Neural cell (in vitro differentiated cells): Measurements from ENCODE around the gene GRAMD1B. TPM values are rescaled to one million over a fixed set of nuclear protein-coding genes. Genes with fewer than 3 reads are reported as not detected.

ENCODE experiments used
- H2AFZ ChIP-seq: fragments of 200-600, 300-800 bp; sonication (generic), shearing (Covaris generic); 2 replicates; pipeline ENCODE4 v1.6.0; 2014; ENCODE audit warnings: low read depth, mild to moderate bottlenecking, antibody characterized with exemption, low read length, moderate library complexity
- H3F3A ChIP-seq: fragments of 200-600 bp; shearing (Covaris generic); 2 replicates; pipeline ENCODE4 v1.6.1; 2016; ENCODE audit warnings: mild to moderate bottlenecking, moderate library complexity, mixed read lengths, antibody characterized with exemption, low read length; ENCODE audit not compliant: insufficient read depth, poor library complexity, severe bottlenecking
- H3K27ac ChIP-seq: fragments of 200-600, 300-800 bp; sonication (generic), shearing (Covaris generic); 2 replicates; pipeline ENCODE4 v1.5.1; 2014; ENCODE audit warnings: mild to moderate bottlenecking, low read length, moderate library complexity
- H3K27me3 ChIP-seq: fragments of 300-800, 200-600 bp; sonication (generic), shearing (Covaris generic); 2 replicates; pipeline ENCODE4 v1.6.0; 2014; ENCODE audit warnings: mild to moderate bottlenecking, low read depth, low read length, moderate library complexity; ENCODE audit not compliant: insufficient read depth
- H3K36me3 ChIP-seq: fragments of 300-800, 200-600 bp; sonication (generic), shearing (Covaris generic); 2 replicates; pipeline ENCODE4 v1.5.1; 2014; ENCODE audit warnings: mild to moderate bottlenecking, antibody characterized with exemption, low read length, moderate library complexity; ENCODE audit not compliant: insufficient read depth
- H3K4me2 ChIP-seq: fragments of 300-800, 200-600 bp; sonication (generic), shearing (Covaris generic); 2 replicates; pipeline ENCODE4 v1.6.0; 2014; ENCODE audit warnings: mild to moderate bottlenecking, low read length
- H3K4me3 ChIP-seq: fragments of 300-800, 200-600 bp; sonication (generic), shearing (Covaris generic); 2 replicates; pipeline ENCODE4 v1.5.1; 2014; ENCODE audit warnings: mild to moderate bottlenecking, low read length, moderate library complexity
- H3K79me2 ChIP-seq: fragments of 200-600 bp; shearing (Covaris generic); replicated peaks from 2 replicates; pipeline ENCODE4 v1.6.0; 2014; ENCODE audit warnings: mild to moderate bottlenecking, low read length, moderate library complexity; ENCODE audit not compliant: insufficient read depth
- H3K9ac ChIP-seq: fragments of 300-800, 200-600 bp; sonication (generic), shearing (Covaris generic); 2 replicates; pipeline ENCODE4 v1.6.1; 2016; ENCODE audit warnings: mild to moderate bottlenecking, low read length, mixed read lengths
- H3K9me2 ChIP-seq: fragments of 200-600 bp; shearing (Covaris generic); 2 replicates; pipeline ENCODE4 v1.6.1; 2016; ENCODE audit warnings: mild to moderate bottlenecking, low read length, mixed read lengths; ENCODE audit not compliant: insufficient read depth
- H3K9me3 ChIP-seq: fragments of 200-600, 300-800 bp; sonication (generic), shearing (Covaris generic); 2 replicates; pipeline ENCODE4 v1.6.1; 2016; ENCODE audit warnings: mild to moderate bottlenecking, mixed run types, low read length, moderate library complexity, mixed read lengths
- H4K20me1 ChIP-seq: fragments of 200-600 bp; shearing (Covaris generic); 2 replicates; pipeline ENCODE4 v1.6.1; 2016; ENCODE audit warnings: mild to moderate bottlenecking, mixed run types; ENCODE audit not compliant: insufficient read depth
- CTCF ChIP-seq: fragments of 450-650 bp; IDR thresholded peaks from 2 replicates; pipeline ENCODE4 v1.5.1; 2014; ENCODE audit warnings: antibody characterized with exemption, mild to moderate bottlenecking, moderate library complexity; ENCODE audit not compliant: poor library complexity, severe bottlenecking
- EP300 ChIP-seq: fragments of 450-650 bp; conservative IDR thresholded peaks from 2 replicates; pipeline ENCODE4 v1.6.1; 2014; ENCODE audit warnings: antibody characterized with exemption, mild to moderate bottlenecking, moderate library complexity; ENCODE audit not compliant: poor library complexity, severe bottlenecking
- EZH2 ChIP-seq: fragments of 200-600, 300-800 bp; shearing (Covaris generic), sonication (generic); IDR thresholded peaks from 2 replicates; pipeline ENCODE4 v1.6.1; 2014; ENCODE audit warnings: antibody characterized with exemption, low read length, borderline replicate concordance, mild to moderate bottlenecking; ENCODE audit not compliant: insufficient read depth, poor library complexity, severe bottlenecking
- MXI1 ChIP-seq: fragments of 450-650 bp; conservative IDR thresholded peaks from 2 replicates; pipeline ENCODE4 v1.6.1; 2014; ENCODE audit warnings: antibody characterized with exemption, mild to moderate bottlenecking; ENCODE audit not compliant: poor library complexity, severe bottlenecking
- POLR2AphosphoS5 ChIP-seq: IDR thresholded peaks from 2 replicates; pipeline ENCODE4 v1.6.1; 2012
- RAD21 ChIP-seq: fragments of 450-650 bp; conservative IDR thresholded peaks from 2 replicates; pipeline ENCODE4 v1.6.1; 2014; ENCODE audit warnings: antibody characterized with exemption, mild to moderate bottlenecking, moderate library complexity
- REST ChIP-seq: IDR thresholded peaks from 2 replicates; pipeline ENCODE4 v1.6.1; 2012; ENCODE audit warnings: borderline replicate concordance
- SMC3 ChIP-seq: fragments of 450-650 bp; conservative IDR thresholded peaks from 2 replicates; pipeline ENCODE4 v1.6.1; 2014; ENCODE audit warnings: antibody characterized with exemption, mild to moderate bottlenecking, moderate library complexity; ENCODE audit not compliant: poor library complexity
- TAF1 ChIP-seq: IDR thresholded peaks from 2 replicates; pipeline ENCODE4 v1.6.1; 2012; ENCODE audit warnings: low read depth
- polyA plus RNA-seq: library from polyadenylated mRNA; depleted of rRNA; stranded (reverse); fragments of >200 nt; gene quantifications from 2 replicates; pipeline ENCODE4 v1.2.3, GENCODE V29; 2014

GRAMD1B gene
- polyA plus RNA-seq, 1 donor from 2014 or later, result 1.5 TPM

GRCh38 chr11:123413636-123414035 lies 16.4 kb upstream of the GRAMD1B start:
- no peak overlapping the region for H2AFZ ChIP-seq
- H3F3A ChIP-seq, result no peaks in the 10 kb centered on the region
- no peaks in the 10 kb centered on the region for H3K36me3 ChIP-seq
- H3K9ac ChIP-seq, result no peak overlapping the region
- no peaks in the 10 kb centered on the region for H4K20me1 ChIP-seq
- no peaks in the 10 kb centered on the region for H3K9me2 ChIP-seq
- H3K4me3 ChIP-seq, result no peak overlapping the region
- no peak for TF ChIP-seq RAD21
- TF ChIP-seq EZH2, result no peak
- no peak for TF ChIP-seq MXI1
- no peak for TF ChIP-seq EP300
- no peak for TF ChIP-seq POLR2AphosphoS5
- TF ChIP-seq CTCF, result no peak
- no peak for TF ChIP-seq REST
- TF ChIP-seq SMC3, result no peak
- no peak for TF ChIP-seq TAF1
- no peaks in the 10 kb centered on the region for H3K27me3 ChIP-seq
- H3K4me2 ChIP-seq, result no peak overlapping the region
- H3K79me2 ChIP-seq, result no peaks in the 10 kb centered on the region
- no peaks in the 10 kb centered on the region for H3K9me3 ChIP-seq
- no peak overlapping the region for H3K27ac ChIP-seq

GRCh38 chr11:123416566-123416965 lies 13.5 kb upstream of the GRAMD1B start:
- Histone ChIP-seq H3K27ac (no peak overlapping the region), H3F3A (no peaks in the 10 kb centered on the region), H4K20me1 (no peaks in the 10 kb centered on the region), H3K9me2 (no peaks in the 10 kb centered on the region), H3K9ac (no peak overlapping the region), H3K4me3 (no peak overlapping the region), H3K4me2 (no peak overlapping the region), H3K36me3 (no peaks in the 10 kb centered on the region), H3K79me2 (no peaks in the 10 kb centered on the region), H3K9me3 (no peaks in the 10 kb centered on the region), H2AFZ (no peak overlapping the region), H3K27me3 (no peaks in the 10 kb centered on the region)
- TF ChIP-seq POLR2AphosphoS5 (no peak), EZH2 (no peak), TAF1 (no peak)
